Kidney tubule cell (primary cell): Measurements from ENCODE around the gene LCN6.
"Not testable (repeated sequence)": the region's sequence is repeated elsewhere in the genome, so short reads cannot be mapped to it uniquely, and the experiment has no call there.

ENCODE experiments used
- DNase-seq: peaks from one replicate; pipeline ENCODE4 v3.0.0-alpha.2; 2018; ENCODE audit warnings: low spot score

The LCN6 gene

GRCh38 chr9:136724772-136725171 lies 23.6 kb downstream of the LCN6 start:
- no peak for DNase-seq

- no peak for DNase-seq
These were observed 24.3 kb downstream of the LCN6 start for GRCh38 chr9:136723989-136724388.

GRCh38 chr9:136723362-136723976 lies 24.9 kb downstream of the LCN6 start:
- DNase-seq: no peak

GRCh38 chr9:136722969-136723356 lies 25.4 kb downstream of the LCN6 start:
- no peak for DNase-seq

GRCh38 chr9:136722093-136722968 lies 26.0 kb downstream of the LCN6 start:
- no peak for DNase-seq

- DNase-seq: no peak
These were observed 26.8 kb downstream of the LCN6 start for GRCh38 chr9:136721339-136722092.

GRCh38 chr9:136720898-136721338 lies 27.4 kb downstream of the LCN6 start:
- DNase-seq: no peak

GRCh38 chr9:136720251-136720897 lies 28.0 kb downstream of the LCN6 start:
- no peak for DNase-seq

- DNase-seq: no peak
These were observed 29.0 kb downstream of the LCN6 start for GRCh38 chr9:136719195-136719880.

GRCh38 chr9:136718345-136719194 lies 29.8 kb downstream of the LCN6 start:
- no peak for DNase-seq

GRCh38 chr9:136717399-136717798 lies 30.9 kb downstream of the LCN6 start:
- DNase-seq: no peak

- no peak for DNase-seq
These were observed 33.4 kb downstream of the LCN6 start for GRCh38 chr9:136714893-136715274.

- no peak for DNase-seq
These were observed 34.0 kb downstream of the LCN6 start for GRCh38 chr9:136714096-136714892.

- no peak for DNase-seq
These were observed 34.8 kb downstream of the LCN6 start for GRCh38 chr9:136713550-136713949.

- DNase-seq: no peak
These were observed 35.4 kb downstream of the LCN6 start for GRCh38 chr9:136712690-136713544.

GRCh38 chr9:136711751-136712689 lies 36.3 kb downstream of the LCN6 start, which contains the start of gene DIPK1B:
Gene DIPK1B (plus strand): TSS chr9:136712572. CDS start chr9:136712666, 94 bp downstream.
- DNase-seq: no peak

- not testable (repeated sequence) for DNase-seq
These were observed 37.1 kb downstream of the LCN6 start for GRCh38 chr9:136711219-136711648.

GRCh38 chr9:136710543-136710942 lies 37.8 kb downstream of the LCN6 start:
- no peak for DNase-seq
